Natural killer cell treated with Interleukin-12 subunit alpha and Interleukin-12 subunit beta and Interleukin-15 and Interleukin-18, amount 100 ng/mL, for 72 hours (primary cell): Measurements from ENCODE around the gene BCL2A1. TPM values are rescaled to one million over a fixed set of nuclear protein-coding genes. Genes with fewer than 3 reads are reported as not detected.
"Not testable (repeated sequence)": the region's sequence is repeated elsewhere in the genome, so short reads cannot be mapped to it uniquely, and the experiment has no call there.

Source experiments
- ATAC-seq, 2 donors: fragments of 150-1000 bp; cut with Tn5 transposase in 1 of 2; sonication (Bioruptor Pico), chemical (Tn5 transposase) in 1 of 2; 2 replicates each; pipeline ENCODE4 v1.10.0; 2021
- DNase-seq: peaks from one replicate; pipeline ENCODE4 v3.0.0; 2022; ENCODE audit warnings: low spot score
- H3K27ac Mint-ChIP-seq, 2 donors: 1 replicate in 1 of 2; 2 replicates in 1 of 2; pipeline ENCODE4 v1.8.0; 2022; ENCODE audit warnings: mixed read lengths in 2 of 2, mild to moderate bottlenecking in 1 of 2, moderate library complexity in 1 of 2
- H3K27me3 Mint-ChIP-seq, 2 donors: 1 replicate in 1 of 2; 2 replicates in 1 of 2; pipeline ENCODE4 v1.8.0; 2022; ENCODE audit warnings: mixed read lengths in 2 of 2
- H3K36me3 Mint-ChIP-seq: one replicate; pipeline ENCODE4 v1.8.0; 2022; ENCODE audit warnings: mixed read lengths
- H3K4me1 Mint-ChIP-seq, 2 donors: 1 replicate in 1 of 2; 2 replicates in 1 of 2; pipeline ENCODE4 v1.8.0; 2022; ENCODE audit warnings: low read depth in 2 of 2, mixed read lengths in 2 of 2, mild to moderate bottlenecking in 1 of 2
- H3K4me3 Mint-ChIP-seq: one replicate; pipeline ENCODE4 v1.8.0; 2022; ENCODE audit warnings: mixed read lengths
- H3K9me3 Mint-ChIP-seq: 2 replicates; pipeline ENCODE4 v1.8.0; 2022; ENCODE audit warnings: mixed read lengths
- total RNA-seq, 2 donors: library from RNA; stranded (reverse); gene quantifications; one replicate each; pipeline ENCODE4 v1.2.3, GENCODE V29; 2022

The BCL2A1 gene
- total RNA-seq, 2 donors from 2014 or later, result 17.3 to 40.0 TPM

GRCh38 chr15:79978655-79979514 lies 7.9 kb upstream of the BCL2A1 start:
- Mint-ChIP-seq H3K9me3 (no peaks in the 10 kb centered on the region), H3K27ac (peak overlapping the region; percentile 77 to 79), H3K27me3 (no peaks in the 10 kb centered on the region), H3K4me1 (peaks cover 18 to 24% of the 10 kb centered on the region in 2 donors), H3K36me3 (no peaks in the 10 kb centered on the region), H3K4me3 (peak overlapping the region; percentile 40)
- ATAC-seq (peak; percentile 66 to 69), DNase-seq (no peak)

GRCh38 chr15:79978260-79978654 lies 7.3 kb upstream of the BCL2A1 start:
- H3K4me3 Mint-ChIP-seq, result peak overlapping the region; percentile 40
- H3K27ac Mint-ChIP-seq, result peak overlapping the region; percentile 77 to 79
- H3K36me3 Mint-ChIP-seq, result no peaks in the 10 kb centered on the region
- H3K27me3 Mint-ChIP-seq, result no peaks in the 10 kb centered on the region
- DNase-seq, result no peak
- peaks cover 22 to 24% of the 10 kb centered on the region in 2 donors for H3K4me1 Mint-ChIP-seq
- no peak for ATAC-seq
- H3K9me3 Mint-ChIP-seq, result no peaks in the 10 kb centered on the region

GRCh38 chr15:79977431-79978054 lies 6.5 kb upstream of the BCL2A1 start:
- Mint-ChIP-seq H3K27ac (peak overlapping the region; percentile 29 to 79), H3K9me3 (no peaks in the 10 kb centered on the region), H3K27me3 (no peaks in the 10 kb centered on the region), H3K4me1 (peaks cover 22 to 24% of the 10 kb centered on the region in 2 donors), H3K4me3 (no peak overlapping the region), H3K36me3 (no peaks in the 10 kb centered on the region)
- ATAC-seq, result no peak
- no peak for DNase-seq

- H3K27ac Mint-ChIP-seq, result peak overlapping the region in 1 of 2 donors; percentile 46
- no peaks in the 10 kb centered on the region for H3K9me3 Mint-ChIP-seq
- DNase-seq, result no peak
- H3K27me3 Mint-ChIP-seq, result no peaks in the 10 kb centered on the region
- H3K4me1 Mint-ChIP-seq, result peaks cover 34 to 36% of the 10 kb centered on the region in 2 donors
- peaks cover 12% of the 10 kb centered on the region for H3K36me3 Mint-ChIP-seq
- no peak overlapping the region for H3K4me3 Mint-ChIP-seq
- no peak for ATAC-seq
These were observed 2.6 kb upstream of the BCL2A1 start for GRCh38 chr15:79973456-79974195.

- H3K9me3 Mint-ChIP-seq, result no peaks in the 10 kb centered on the region
- DNase-seq (no peak), ATAC-seq (no peak)
- peaks cover 12% of the 10 kb centered on the region for H3K36me3 Mint-ChIP-seq
- peak overlapping the region in 1 of 2 donors; percentile 45 for H3K27ac Mint-ChIP-seq
- H3K27me3 Mint-ChIP-seq, result no peaks in the 10 kb centered on the region
- H3K4me1 Mint-ChIP-seq, result peaks cover 33 to 37% of the 10 kb centered on the region in 2 donors
- H3K4me3 Mint-ChIP-seq, result no peak overlapping the region
These were observed 1.9 kb upstream of the BCL2A1 start for GRCh38 chr15:79972863-79973262.

GRCh38 chr15:79970181-79970580 lies 815 bp downstream of the BCL2A1 start:
- no peak for DNase-seq
- Mint-ChIP-seq H3K27me3 (no peaks in the 10 kb centered on the region), H3K4me3 (peak overlapping the region; percentile 99), H3K36me3 (peaks cover 16% of the 10 kb centered on the region), H3K27ac (peak overlapping the region; percentile 95 to 99), H3K9me3 (peaks cover 3% of the 10 kb centered on the region), H3K4me1 (peaks cover 48 to 51% of the 10 kb centered on the region in 2 donors)
- no peak for ATAC-seq

GRCh38 chr15:79969146-79969545 lies 1.9 kb downstream of the BCL2A1 start:
- ATAC-seq (no peak), DNase-seq (no peak)
- peak overlapping the region; percentile 88 for H3K4me3 Mint-ChIP-seq
- peak overlapping the region; percentile 85 to 92 for H3K27ac Mint-ChIP-seq
- H3K9me3 Mint-ChIP-seq, result peaks cover 3% of the 10 kb centered on the region
- H3K27me3 Mint-ChIP-seq, result no peaks in the 10 kb centered on the region
- peaks cover 55 to 57% of the 10 kb centered on the region in 2 donors for H3K4me1 Mint-ChIP-seq
- peaks cover 21% of the 10 kb centered on the region for H3K36me3 Mint-ChIP-seq

- Mint-ChIP-seq H3K4me1 (peaks cover 53 to 55% of the 10 kb centered on the region in 2 donors), H3K9me3 (peaks cover 3% of the 10 kb centered on the region), H3K27me3 (no peaks in the 10 kb centered on the region), H3K36me3 (peaks cover 21% of the 10 kb centered on the region), H3K27ac (peak overlapping the region; percentile 85 to 92), H3K4me3 (peak overlapping the region; percentile 88)
- DNase-seq, result no peak
- ATAC-seq, result peak; percentile 43 to 65
These were observed 3.5 kb downstream of the BCL2A1 start for GRCh38 chr15:79967298-79968182.

- no peaks in the 10 kb centered on the region for H3K27me3 Mint-ChIP-seq
- ATAC-seq, result no peak
- H3K9me3 Mint-ChIP-seq, result peaks cover 3% of the 10 kb centered on the region
- no peak for DNase-seq
- peak overlapping the region; percentile 88 for H3K4me3 Mint-ChIP-seq
- H3K36me3 Mint-ChIP-seq, result peaks cover 21% of the 10 kb centered on the region
- H3K27ac Mint-ChIP-seq, result peak overlapping the region; percentile 85 to 92
- peaks cover 53 to 54% of the 10 kb centered on the region in 2 donors for H3K4me1 Mint-ChIP-seq
These were observed 4.2 kb downstream of the BCL2A1 start for GRCh38 chr15:79966634-79967297.

- DNase-seq, result no peak
- Mint-ChIP-seq H3K9me3 (peaks cover 3% of the 10 kb centered on the region), H3K4me3 (peak overlapping the region; percentile 88), H3K27me3 (no peaks in the 10 kb centered on the region), H3K36me3 (peaks cover 15% of the 10 kb centered on the region), H3K27ac (peak overlapping the region; percentile 85 to 92), H3K4me1 (peaks cover 46 to 47% of the 10 kb centered on the region in 2 donors)
- ATAC-seq, result peak; percentile 66 to 86
These were observed 5.0 kb downstream of the BCL2A1 start for GRCh38 chr15:79965846-79966630.

GRCh38 chr15:79964232-79964805 lies 6.7 kb downstream of the BCL2A1 start:
- ATAC-seq (no peak), DNase-seq (no peak)
- H3K4me3 Mint-ChIP-seq, result peak overlapping the region; percentile 60
- H3K9me3 Mint-ChIP-seq, result peaks cover 3% of the 10 kb centered on the region
- H3K4me1 Mint-ChIP-seq, result peaks cover 40 to 43% of the 10 kb centered on the region in 2 donors
- peaks cover 10% of the 10 kb centered on the region for H3K36me3 Mint-ChIP-seq
- peak overlapping the region; percentile 85 to 92 for H3K27ac Mint-ChIP-seq
- no peaks in the 10 kb centered on the region for H3K27me3 Mint-ChIP-seq

- H3K9me3 Mint-ChIP-seq, ATAC-seq, DNase-seq, H3K36me3 Mint-ChIP-seq, H3K27me3 Mint-ChIP-seq, H3K4me3 Mint-ChIP-seq: not testable (repeated sequence)
- H3K27ac Mint-ChIP-seq, result peak overlapping the region in 1 of 2 donors; percentile 45
- H3K4me1 Mint-ChIP-seq, result peaks cover 32 to 37% of the 10 kb centered on the region in 2 donors
These were observed 8.1 kb downstream of the BCL2A1 start for GRCh38 chr15:79962921-79963320.
